GM12873 (cell line): Measurements from ENCODE around the gene PALLD.

Source experiments
- CTCF ChIP-seq: IDR thresholded peaks from 2 replicates; pipeline ENCODE4 v1.5.1; 2012; ENCODE audit warnings: low read depth, mild to moderate bottlenecking, moderate library complexity, low read length, control low read depth; ENCODE audit not compliant: insufficient read depth; ENCODE audit errors: missing control alignments

The PALLD gene

GRCh38 chr4:168584321-168584771, 87.5 kb downstream of the PALLD start:
- TF ChIP-seq CTCF, result no peak

GRCh38 chr4:168585168-168586091, 88.6 kb downstream of the PALLD start:
- TF ChIP-seq CTCF, result peak; percentile 55

- TF ChIP-seq CTCF, result no peak
Measured at GRCh38 chr4:168586926-168587325, 90.1 kb downstream of the PALLD start.

GRCh38 chr4:168587411-168588125, 90.7 kb downstream of the PALLD start:
- TF ChIP-seq CTCF, result no peak

- TF ChIP-seq CTCF, result no peak
Measured at GRCh38 chr4:168588916-168589531, 92.2 kb downstream of the PALLD start.

GRCh38 chr4:168592676-168593075, 95.8 kb downstream of the PALLD start:
- TF ChIP-seq CTCF, result no peak

- TF ChIP-seq CTCF, result no peak
Measured at GRCh38 chr4:168593399-168593798, 96.5 kb downstream of the PALLD start.
